ENCODE results near the gene ZNF507. TPM values are rescaled to one million over a fixed set of nuclear protein-coding genes. Genes with fewer than 3 reads are reported as not detected.
A peak's percentile ranks its signal among the peaks of the same experiment; 100 is the strongest.

ZNF507 gene
- total and polyA plus RNA-seq, 9 of the 15 experiments (the other 6 are each of a cell fraction or from before 2014, with no cell fraction given), result 2.9 to 25.0 (median 10.4) TPM

DNA sequence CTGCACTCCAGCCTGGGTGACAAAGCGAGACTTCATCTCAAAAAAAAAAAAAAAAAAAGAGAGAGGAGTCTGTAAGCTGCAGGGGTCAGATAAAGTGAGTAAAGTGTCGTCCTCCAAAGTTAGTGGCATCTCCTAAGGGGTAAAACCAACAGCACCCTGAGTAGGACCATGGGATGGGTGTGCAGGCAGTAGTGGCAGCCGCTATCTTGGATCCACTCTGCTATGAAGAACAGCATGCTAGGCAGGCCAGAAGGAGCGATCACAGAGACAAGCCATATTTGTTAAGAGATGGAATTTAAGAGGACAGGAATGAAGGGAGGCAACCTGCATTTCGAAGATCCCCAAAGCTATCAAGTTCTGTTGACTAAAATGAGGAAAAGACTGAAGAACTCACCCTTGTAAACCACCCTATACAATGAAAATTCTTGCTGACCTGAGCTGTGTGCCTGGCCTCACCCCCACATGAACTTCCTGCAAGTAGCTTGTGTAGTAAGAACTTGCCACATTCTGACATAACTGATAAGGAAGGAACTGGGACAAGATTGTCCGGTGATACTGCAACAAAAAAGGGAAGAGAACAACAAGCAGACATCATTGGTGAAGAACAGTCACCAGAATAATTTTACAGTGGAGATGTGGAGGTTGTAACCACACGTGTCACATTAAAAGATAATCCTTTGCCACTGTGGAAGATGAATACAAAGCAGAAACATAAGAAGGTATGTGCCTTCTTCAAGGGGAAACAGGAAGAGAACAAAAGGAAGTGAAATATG, 76.4 kb downstream of the ZNF507 start (continued):
- no peak for TF ChIP-seq ZNF707 (CRISPR knock-in tag; conservative IDR thresholded peaks at IDR 0.05)
- TF ChIP-seq, protein P1, sequence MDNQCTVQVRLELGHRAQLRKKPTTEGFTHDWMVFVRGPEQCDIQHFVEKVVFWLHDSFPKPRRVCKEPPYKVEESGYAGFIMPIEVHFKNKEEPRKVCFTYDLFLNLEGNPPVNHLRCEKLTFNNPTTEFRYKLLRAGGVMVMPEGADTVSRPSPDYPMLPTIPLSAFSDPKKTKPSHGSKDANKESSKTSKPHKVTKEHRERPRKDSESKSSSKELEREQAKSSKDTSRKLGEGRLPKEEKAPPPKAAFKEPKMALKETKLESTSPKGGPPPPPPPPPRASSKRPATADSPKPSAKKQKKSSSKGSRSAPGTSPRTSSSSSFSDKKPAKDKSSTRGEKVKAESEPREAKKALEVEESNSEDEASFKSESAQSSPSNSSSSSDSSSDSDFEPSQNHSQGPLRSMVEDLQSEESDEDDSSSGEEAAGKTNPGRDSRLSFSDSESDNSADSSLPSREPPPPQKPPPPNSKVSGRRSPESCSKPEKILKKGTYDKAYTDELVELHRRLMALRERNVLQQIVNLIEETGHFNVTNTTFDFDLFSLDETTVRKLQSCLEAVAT (IDR thresholded peaks at IDR 0.05), result peak in 1 of 2 experiments; percentile 95; a peak in 2 of 4 replicates
- TF ChIP-seq, protein P2, sequence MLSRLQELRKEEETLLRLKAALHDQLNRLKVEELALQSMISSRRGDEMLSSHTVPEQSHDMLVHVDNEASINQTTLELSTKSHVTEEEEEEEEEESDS (CRISPR knock-in tag; IDR thresholded peaks at IDR 0.05), result no peak
- TF ChIP-seq, protein P3, sequence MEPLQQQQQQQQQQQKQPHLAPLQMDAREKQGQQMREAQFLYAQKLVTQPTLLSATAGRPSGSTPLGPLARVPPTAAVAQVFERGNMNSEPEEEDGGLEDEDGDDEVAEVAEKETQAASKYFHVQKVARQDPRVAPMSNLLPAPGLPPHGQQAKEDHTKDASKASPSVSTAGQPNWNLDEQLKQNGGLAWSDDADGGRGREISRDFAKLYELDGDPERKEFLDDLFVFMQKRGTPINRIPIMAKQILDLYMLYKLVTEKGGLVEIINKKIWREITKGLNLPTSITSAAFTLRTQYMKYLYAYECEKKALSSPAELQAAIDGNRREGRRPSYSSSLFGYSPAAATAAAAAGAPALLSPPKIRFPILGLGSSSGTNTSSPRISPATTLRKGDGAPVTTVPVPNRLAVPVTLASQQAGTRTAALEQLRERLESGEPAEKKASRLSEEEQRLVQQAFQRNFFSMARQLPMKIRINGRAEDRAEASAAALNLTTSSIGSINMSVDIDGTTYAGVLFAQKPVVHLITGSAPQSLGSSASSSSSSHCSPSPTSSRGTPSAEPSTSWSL (CRISPR knock-in tag; IDR thresholded peaks at IDR 0.05; ENCODE audit: borderline replicate concordance), result no peak
- no peak for TF ChIP-seq HMG20B (CRISPR knock-in tag; IDR thresholded peaks at IDR 0.05)
- no peak for TF ChIP-seq ZBED1 (IDR thresholded peaks at IDR 0.05)
- TF ChIP-seq SFPQ (IDR thresholded peaks at IDR 0.05; ENCODE audit: low read depth, low read length), result no peak
- no peak for TF ChIP-seq ZNF280A (IDR thresholded peaks at IDR 0.05; ENCODE audit: low read depth, partially characterized antibody)
- peak; percentile 24; the same call in 1 of the 2 replicates for TF ChIP-seq PHF21A (IDR thresholded peaks at IDR 0.05; ENCODE audit: borderline replicate concordance, low read depth)
- TF ChIP-seq CBX2 (IDR thresholded peaks at IDR 0.05; ENCODE audit: insufficient read depth, low read length, poor library complexity, severe bottlenecking), result no peak
- no peak for TF ChIP-seq ARID2 (IDR thresholded peaks at IDR 0.05)
- TF ChIP-seq RAD21 (CRISPR knock-in tag; conservative IDR thresholded peaks at IDR 0.05 in 1 of 2, IDR thresholded peaks at IDR 0.05 in 1 of 2), result no peak
- TF ChIP-seq HDAC8 (tag; IDR thresholded peaks at IDR 0.05), result no peak
- TF ChIP-seq FOXK1 (CRISPR knock-in tag; IDR thresholded peaks at IDR 0.05; ENCODE audit: borderline replicate concordance), result no peak
- peak; percentile 22; the same call in 1 of the 2 replicates for TF ChIP-seq SUPT5H (IDR thresholded peaks at IDR 0.05)
- no peak for TF ChIP-seq POU5F1 (IDR thresholded peaks at IDR 0.05; ENCODE audit: borderline replicate concordance, low read depth, low read length, partially characterized antibody)
- no peak for TF ChIP-seq CBX8 (IDR thresholded peaks at IDR 0.05; ENCODE audit: borderline replicate concordance, extremely low read depth, low read depth, low read length, poor library complexity, severe bottlenecking)
- TF ChIP-seq ILF3 (IDR thresholded peaks at IDR 0.05; ENCODE audit: borderline replicate concordance), result no peak
- no peak; a peak in 1 of 4 replicates for TF ChIP-seq ARNT (IDR thresholded peaks at IDR 0.05)
- no peak for TF ChIP-seq ZNF133 (CRISPR knock-in tag; IDR thresholded peaks at IDR 0.05)
